Activated CD8-positive, alpha-beta memory T cell treated with anti-CD3 and anti-CD28 coated beads, Interleukin-2, amount 50 U/mL, for 1 hour (primary cell): ENCODE measurements around the gene EPC1.
"Not testable (repeated sequence)": the region's sequence is repeated elsewhere in the genome, so short reads cannot be mapped to it uniquely, and the experiment has no call there.

ENCODE experiments used
- DNase-seq: peaks from one replicate; pipeline ENCODE4 v3.0.0-alpha.2; 2020; ENCODE audit errors: extremely low read depth

EPC1 gene

GRCh38 chr10:32234471-32234870, 112.5 kb downstream of the EPC1 start:
- DNase-seq, result no peak

- DNase-seq, result not testable (repeated sequence)
These were observed 113.6 kb downstream of the EPC1 start for GRCh38 chr10:32233375-32233774.

DNA sequence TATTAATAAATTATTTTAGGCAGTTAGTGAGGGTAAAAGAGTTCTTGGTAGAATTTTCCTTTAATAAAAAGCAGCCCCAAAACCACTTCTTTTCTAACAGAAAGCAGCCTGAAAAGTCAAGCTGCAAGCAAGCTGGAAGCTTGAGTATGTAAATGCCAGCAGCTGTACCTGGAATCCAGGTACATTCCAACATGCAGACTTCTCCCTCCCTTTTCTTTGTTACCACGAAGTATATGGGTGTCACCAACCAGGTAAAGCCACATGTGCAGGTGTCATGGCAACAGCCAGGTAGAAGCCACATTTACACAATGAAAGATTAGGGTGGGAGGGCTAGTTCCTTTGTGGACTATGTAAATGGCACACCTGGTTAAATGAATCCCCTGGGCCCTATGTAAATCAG, 114.6 kb downstream of the EPC1 start:
- DNase-seq, result no peak

DNA sequence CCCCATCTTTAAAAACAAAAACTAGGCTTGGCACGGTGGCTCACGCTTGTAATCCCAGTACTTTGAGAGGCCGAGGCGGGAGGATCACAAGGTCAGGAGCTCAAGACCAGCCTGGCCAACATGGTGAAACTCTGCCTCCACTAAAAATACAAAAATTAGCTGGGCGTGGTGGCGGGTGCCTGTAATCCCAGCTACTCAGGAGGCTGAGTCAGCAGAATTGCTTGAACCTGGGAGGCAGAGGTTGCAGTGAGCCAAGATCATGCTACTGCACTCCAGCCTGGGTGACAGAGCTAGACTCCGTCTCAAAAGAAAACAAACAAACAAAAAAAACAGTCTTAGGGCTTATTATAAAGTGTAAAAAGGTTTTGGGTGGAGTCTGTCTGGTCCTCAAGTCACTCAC, 117.2 kb downstream of the EPC1 start:
- not testable (repeated sequence) for DNase-seq

- no peak for DNase-seq
These were observed 117.8 kb downstream of the EPC1 start for GRCh38 chr10:32229170-32229569.

DNA sequence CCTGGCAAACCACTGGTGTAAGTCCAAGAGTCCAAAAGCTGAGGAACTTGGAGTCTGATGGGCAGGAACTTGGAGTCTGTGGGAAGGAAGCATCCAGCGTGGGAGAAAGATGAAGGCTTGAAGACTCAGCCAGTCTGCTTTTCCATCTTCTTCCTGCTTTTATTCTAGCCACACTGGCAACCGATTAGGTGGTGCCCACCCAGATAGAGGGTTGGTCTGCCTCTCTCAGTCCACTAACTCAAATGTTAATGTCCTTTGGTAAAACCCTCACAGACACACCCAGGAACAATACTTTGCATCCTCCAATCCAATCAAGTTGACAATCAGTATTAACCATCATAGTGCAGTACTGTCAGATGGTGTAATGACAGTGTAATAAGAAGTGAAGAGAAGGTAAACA, 119.2 kb downstream of the EPC1 start:
- DNase-seq, result no peak

DNA sequence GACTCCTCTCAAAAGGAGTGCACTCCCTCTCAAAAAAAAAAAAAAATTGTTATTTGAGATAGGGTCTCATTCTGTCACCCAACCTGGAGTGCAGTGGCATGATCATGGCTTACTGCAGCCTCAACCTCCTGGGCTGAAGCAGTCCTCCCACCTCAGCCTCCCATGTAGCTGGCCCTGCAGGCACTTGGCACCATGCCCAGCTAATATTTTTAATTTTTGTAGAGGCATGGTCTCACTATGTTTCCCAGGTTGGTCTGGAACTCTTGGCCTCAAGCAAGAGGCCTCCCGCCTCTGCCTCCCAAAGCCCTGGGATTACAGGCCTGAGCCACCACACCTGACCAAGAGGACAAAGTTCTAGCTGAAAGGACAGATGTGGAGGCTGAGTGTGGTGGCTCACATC, 120.3 kb downstream of the EPC1 start:
- DNase-seq, result no peak

DNA sequence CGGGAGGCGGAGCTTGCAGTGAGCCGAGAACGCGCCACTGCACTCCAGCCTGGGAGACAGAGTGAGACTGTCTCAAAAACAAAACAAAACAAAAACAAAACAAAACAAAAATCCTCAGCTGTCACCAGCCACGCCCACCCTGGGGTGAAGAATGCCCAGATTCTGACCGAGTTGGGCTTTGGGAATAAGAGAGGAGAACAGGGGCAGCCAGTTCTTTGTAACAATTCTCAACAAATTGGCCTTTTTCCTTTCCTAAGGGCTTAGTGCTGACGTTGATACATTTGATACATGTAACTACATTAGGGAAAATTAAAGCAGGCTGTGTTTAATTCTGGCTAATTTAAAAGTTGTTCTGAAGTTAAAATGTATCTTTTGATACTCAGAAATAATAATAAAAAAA, 121.0 kb downstream of the EPC1 start:
- DNase-seq, result no peak

DNA sequence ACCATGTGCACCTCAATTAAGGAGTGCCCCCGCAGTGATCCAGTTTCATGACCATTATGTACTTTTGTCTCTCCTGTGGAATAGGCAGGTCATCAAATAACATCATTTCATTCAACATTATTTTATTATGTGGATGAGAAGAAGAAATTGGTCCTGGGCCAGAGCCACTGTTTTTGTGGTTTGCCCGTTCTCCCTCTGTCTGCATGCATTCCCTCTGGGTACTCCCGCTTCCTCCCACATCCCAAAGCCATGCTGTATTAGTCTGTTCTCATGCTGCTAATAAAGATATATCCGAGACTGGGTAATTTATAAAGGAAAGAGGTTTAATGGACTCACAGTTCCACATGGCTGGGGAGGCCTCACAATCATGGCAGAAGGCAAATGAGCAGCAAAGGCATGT, 124.6 kb downstream of the EPC1 start:
- not testable (repeated sequence) for DNase-seq

DNA sequence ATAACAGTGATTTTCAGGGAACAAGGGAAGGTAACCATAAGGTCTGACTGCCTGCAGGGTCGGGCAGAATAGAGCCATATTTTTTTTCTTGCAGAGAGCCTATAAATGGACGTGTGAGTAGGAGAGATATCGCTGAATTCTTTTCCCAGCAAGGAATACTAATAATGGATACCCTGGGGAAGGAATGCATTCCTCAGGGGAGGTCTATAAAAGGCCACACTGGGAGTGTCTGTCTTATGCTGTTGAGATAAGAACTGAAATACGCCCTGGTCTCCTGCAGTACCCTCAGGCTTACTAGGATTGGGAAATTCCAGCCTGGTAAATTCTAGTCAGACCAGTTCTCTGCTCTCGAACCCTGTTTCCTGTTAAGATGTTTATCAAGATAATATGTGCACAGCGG, 127.8 kb downstream of the EPC1 start:
- DNase-seq, result not testable (repeated sequence)

DNA sequence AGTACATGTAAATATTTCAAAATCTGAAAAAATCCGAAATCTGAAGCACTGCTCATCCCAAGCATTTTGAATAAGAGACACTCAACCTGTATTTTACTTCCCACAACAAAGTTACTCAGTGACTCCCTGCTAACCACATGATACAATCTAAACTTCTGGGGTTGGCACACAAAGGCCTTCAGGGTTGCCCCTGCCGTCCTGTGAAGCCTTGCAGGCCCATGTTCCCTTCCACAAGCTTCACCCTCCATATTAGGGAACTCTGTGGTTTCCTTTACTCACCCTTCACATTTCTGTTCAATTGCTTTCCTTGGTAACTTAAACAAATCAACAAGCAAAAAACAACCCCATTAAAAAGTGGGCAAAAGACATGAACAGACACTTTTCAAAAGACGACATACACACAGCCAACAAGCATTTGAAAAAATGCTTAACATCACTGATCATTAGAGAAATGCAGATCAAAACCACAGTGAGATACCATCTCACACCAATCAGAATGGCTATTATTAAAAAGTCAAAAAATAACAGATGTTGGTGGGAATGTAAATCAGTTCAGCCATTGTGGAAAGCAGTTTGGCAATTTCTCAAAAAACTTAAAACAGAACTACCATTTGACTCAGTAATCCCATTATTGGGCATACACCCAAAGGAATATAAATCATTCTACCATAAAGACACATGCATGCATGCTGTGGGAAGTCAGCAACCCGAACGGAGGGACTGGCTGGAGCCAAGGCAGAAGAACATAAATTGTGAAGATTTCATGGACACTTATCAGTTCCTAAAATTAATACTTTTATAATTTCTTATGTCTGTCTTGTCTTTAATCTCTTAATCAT, 128.5 kb downstream of the EPC1 start:
- not testable (repeated sequence) for DNase-seq
